Gastrocnemius medialis (tissue), 4 donors: Measurements from ENCODE around the gene DUSP2. TPM values are rescaled to one million over a fixed set of nuclear protein-coding genes. Genes with fewer than 3 reads are reported as not detected.

Experiments used
- ATAC-seq, 2 donors: fragments of 150-250 bp; one replicate each; pipeline ENCODE4 v1.9.1; 2016
- DNase-seq, 2 donors: peaks; one replicate each; pipeline ENCODE4 v3.0.0-alpha.2; 2019
- H3K27ac ChIP-seq, 4 donors: fragments of 200-600 bp; sonication (generic); 1 replicate in 1 of 4; 2 replicates in 3 of 4; pipeline ENCODE4 v1.5.1; 2016 to 2018; ENCODE audit warnings: mild to moderate bottlenecking in 2 of 4, moderate library complexity in 1 of 4
- H3K27me3 ChIP-seq, 3 donors: fragments of 200-600 bp; sonication (generic) in 2 of 3; 1 replicate in 1 of 3; 2 replicates in 2 of 3; pipeline versions ENCODE4 v1.5.1 to v1.6.0; 2016 to 2019; ENCODE audit warnings: mild to moderate bottlenecking in 1 of 3, moderate library complexity in 1 of 3
- H3K36me3 ChIP-seq, 2 donors: fragments of 200-600 bp; sonication (generic) in 1 of 2; one replicate each; pipeline ENCODE4 v1.5.1; 2017 to 2018
- H3K4me1 ChIP-seq, 2 donors: fragments of 200-600 bp; sonication (generic) in 1 of 2; one replicate each; pipeline ENCODE4 v1.5.1; 2016 to 2017; ENCODE audit warnings: mild to moderate bottlenecking in 2 of 2
- H3K4me3 ChIP-seq, 4 donors: fragments of 200-600 bp; sonication (generic) in 3 of 4; 1 replicate in 1 of 4; 2 replicates in 3 of 4; pipeline ENCODE4 v1.5.1; 2016 to 2019; ENCODE audit warnings: mild to moderate bottlenecking in 2 of 4
- H3K9me3 ChIP-seq, 3 donors: fragments of 200-600 bp; sonication (generic) in 2 of 3; 1 replicate in 1 of 3; 2 replicates in 2 of 3; pipeline ENCODE4 v1.5.1; 2016 to 2019
- POLR2A ChIP-seq, 2 donors: fragments of 450-650 bp; IDR thresholded peaks; one replicate each; pipeline ENCODE4 v1.6.1; 2017; ENCODE audit warnings: antibody characterized with exemption in 2 of 2, mild to moderate bottlenecking in 2 of 2, moderate library complexity in 2 of 2
- in situ Hi-C, 4 donors: fragments of 200-750 bp; cut with MboI; loops; one replicate each; pipeline versions ENCODE4 v1.15.0 to v1.8.0; 2017; ENCODE audit warnings: low sequenced_read_pairs in 4 of 4
- intact Hi-C: fragments of 100-400 bp; cut with DNase I; formaldehyde crosslinking; loops from one replicate; pipeline ENCODE4 v1.15.1; 2023; ENCODE audit warnings: low total_unique reads
- total RNA-seq, 4 donors: library from RNA; depleted of rRNA; stranded (reverse); fragments of >200 nt; gene quantifications; one replicate each; pipeline versions ENCODE4 v1.1.0 to v1.2.3, GENCODE V29; 2016
- TF ChIP-seq, protein P1 (sequence below), 5 experiments: fragments of 450-650 bp in 3 of 5; fragments of 200-600 bp in 2 of 5; sonication (generic) in 2 of 5; IDR thresholded peaks in 4 of 5; conservative IDR thresholded peaks in 1 of 5; 1 replicate in 4 of 5; 2 replicates in 1 of 5; pipeline ENCODE4 v1.5.1; 2016 to 2019; ENCODE audit warnings: antibody characterized with exemption in 5 of 5, mild to moderate bottlenecking in 3 of 5, moderate library complexity in 3 of 5

DUSP2 gene
- total RNA-seq, 4 donors from 2014 or later = 1.6 to 4.0 (median 2.9) TPM

DNA sequence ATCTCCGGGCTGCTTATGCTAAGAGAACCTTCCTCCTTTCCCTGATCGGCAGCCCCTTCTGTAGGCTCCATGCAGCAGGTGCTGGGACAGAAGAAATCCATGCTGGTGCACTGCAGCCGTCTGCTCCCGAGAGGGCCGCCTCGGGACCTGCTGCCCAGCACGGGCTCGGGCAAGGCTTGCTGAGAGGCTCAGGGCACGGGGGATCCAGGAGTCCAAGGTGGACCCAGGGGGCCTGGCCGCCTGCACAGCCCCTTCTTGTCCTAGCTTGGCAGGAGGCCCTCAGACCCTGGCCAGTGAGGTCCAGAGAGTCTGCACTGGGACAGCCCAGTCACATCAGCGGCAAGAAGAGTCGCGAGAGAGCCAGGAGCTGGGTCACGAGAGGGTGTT lies 13.3 kb upstream of the DUSP2 start:
- ATAC-seq (no peak), DNase-seq (no peak)
- Histone ChIP-seq H3K27me3 (peaks cover 0 to 4% (median 0%) of the 10 kb centered on the region in 3 donors), H3K9me3 (no peaks in the 10 kb centered on the region), H3K36me3 (no peaks in the 10 kb centered on the region), H3K27ac (no peak overlapping the region), H3K4me1 (no peaks in the 10 kb centered on the region), H3K4me3 (no peak overlapping the region)
- in situ Hi-C loops = no loop called here
- TF ChIP-seq, protein P1, sequence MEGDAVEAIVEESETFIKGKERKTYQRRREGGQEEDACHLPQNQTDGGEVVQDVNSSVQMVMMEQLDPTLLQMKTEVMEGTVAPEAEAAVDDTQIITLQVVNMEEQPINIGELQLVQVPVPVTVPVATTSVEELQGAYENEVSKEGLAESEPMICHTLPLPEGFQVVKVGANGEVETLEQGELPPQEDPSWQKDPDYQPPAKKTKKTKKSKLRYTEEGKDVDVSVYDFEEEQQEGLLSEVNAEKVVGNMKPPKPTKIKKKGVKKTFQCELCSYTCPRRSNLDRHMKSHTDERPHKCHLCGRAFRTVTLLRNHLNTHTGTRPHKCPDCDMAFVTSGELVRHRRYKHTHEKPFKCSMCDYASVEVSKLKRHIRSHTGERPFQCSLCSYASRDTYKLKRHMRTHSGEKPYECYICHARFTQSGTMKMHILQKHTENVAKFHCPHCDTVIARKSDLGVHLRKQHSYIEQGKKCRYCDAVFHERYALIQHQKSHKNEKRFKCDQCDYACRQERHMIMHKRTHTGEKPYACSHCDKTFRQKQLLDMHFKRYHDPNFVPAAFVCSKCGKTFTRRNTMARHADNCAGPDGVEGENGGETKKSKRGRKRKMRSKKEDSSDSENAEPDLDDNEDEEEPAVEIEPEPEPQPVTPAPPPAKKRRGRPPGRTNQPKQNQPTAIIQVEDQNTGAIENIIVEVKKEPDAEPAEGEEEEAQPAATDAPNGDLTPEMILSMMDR (IDR thresholded peaks at IDR 0.05 in 4 of 5, conservative IDR thresholded peaks at IDR 0.05 in 1 of 5) = no peak
- no peak for TF ChIP-seq POLR2A (IDR thresholded peaks at IDR 0.05)
- intact Hi-C loops = no loop called here

DNA sequence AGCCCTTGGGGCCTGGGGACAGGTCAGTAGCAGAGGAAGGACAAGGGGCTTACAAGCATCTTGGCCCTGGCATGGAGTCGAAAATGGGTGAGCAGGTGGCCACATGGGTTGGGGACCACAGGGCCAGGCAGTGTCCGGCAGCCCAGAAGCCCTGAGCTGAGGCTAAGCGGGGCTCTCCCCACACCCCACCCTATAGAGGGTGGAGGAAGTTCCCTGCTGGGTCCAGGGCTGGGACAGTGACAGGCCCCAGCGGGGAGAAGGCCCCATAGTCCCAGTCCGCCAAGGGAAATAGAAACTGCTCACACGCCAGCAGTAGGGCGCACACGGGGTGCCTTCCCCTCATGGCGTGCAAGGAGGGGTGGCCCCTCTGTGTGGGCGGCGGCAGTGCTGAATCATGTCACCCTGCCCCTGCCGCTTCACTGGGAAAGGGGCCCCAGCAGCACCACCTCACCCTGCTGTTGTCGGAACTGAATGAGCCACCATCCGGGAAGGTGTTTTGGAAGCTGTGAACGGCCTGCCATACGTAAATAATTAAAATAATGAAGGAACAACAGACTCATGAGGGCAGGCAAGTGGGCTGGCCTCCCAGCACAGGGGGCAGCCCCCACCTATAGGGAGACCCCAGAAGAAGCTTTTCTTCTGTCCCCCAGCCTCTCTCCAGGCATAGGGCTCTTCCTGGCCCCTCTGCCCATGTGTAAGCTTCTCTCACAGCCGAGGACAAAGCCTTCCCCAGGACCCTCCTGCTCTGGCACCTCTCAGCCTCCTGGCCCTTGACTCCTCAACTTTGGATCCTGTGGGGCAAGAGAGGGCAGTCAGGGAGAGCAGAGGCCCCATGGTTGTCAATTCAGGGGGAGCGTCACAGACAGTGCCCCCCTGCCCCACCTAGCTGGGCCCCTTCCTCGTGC lies 12.7 kb upstream of the DUSP2 start:
- in situ Hi-C loops = no loop called here
- ATAC-seq = no peak

DNA sequence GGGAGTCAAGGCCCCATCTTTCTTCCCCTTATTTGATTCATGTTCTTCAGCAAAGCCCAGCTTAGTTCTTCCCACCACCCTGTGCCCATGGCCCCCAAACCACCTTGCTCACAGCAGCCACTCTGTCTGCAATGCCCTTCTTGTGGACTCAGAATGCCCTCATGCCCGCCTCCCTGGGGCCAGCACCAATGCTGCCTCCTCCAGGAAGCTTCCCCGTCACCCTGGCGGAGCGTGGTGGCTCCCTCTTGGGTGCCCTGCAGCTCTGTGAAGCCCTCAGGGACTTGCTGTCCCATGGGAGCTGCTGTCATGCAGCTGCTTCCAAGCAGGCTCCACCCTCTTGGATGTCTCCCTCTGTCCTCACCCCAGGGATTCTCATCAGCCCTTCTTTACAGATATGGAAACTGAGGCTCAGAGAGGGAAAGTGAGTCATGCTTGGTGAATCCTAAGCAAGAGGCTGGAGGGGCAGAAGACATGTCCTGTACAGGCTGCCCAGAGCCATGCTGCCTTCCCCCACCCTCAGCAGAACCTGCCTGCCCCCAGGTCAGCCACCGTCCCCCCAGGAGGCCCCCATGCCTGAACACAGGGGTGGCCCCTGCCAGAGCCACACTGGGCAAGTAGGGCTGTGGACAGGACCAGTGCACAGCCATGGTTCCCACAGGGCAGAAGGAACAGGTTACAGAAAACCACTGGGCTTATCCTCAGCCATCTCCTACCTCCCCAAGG lies 11.8 kb upstream of the DUSP2 start:
- intact Hi-C loops (no loop called here), in situ Hi-C loops (no loop called here)
- TF ChIP-seq, protein P1 (IDR thresholded peaks at IDR 0.05 in 4 of 5, conservative IDR thresholded peaks at IDR 0.05 in 1 of 5) = no peak
- H3K36me3 ChIP-seq = no peaks in the 10 kb centered on the region
- H3K4me1 ChIP-seq = no peaks in the 10 kb centered on the region
- H3K4me3 ChIP-seq = no peak overlapping the region
- H3K27me3 ChIP-seq = peaks cover 0 to 4% (median 0%) of the 10 kb centered on the region in 3 donors
- DNase-seq (no peak), ATAC-seq (no peak)
- no peak overlapping the region for H3K27ac ChIP-seq
- H3K9me3 ChIP-seq = no peaks in the 10 kb centered on the region

More for the DNA sequence above, 12.7 kb upstream of the DUSP2 start:
- no peak for DNase-seq
- Histone ChIP-seq H3K4me3 (no peak overlapping the region), H3K4me1 (no peaks in the 10 kb centered on the region), H3K9me3 (no peaks in the 10 kb centered on the region), H3K27ac (no peak overlapping the region), H3K36me3 (no peaks in the 10 kb centered on the region), H3K27me3 (peaks cover 0 to 4% (median 0%) of the 10 kb centered on the region in 3 donors)
- intact Hi-C loops = no loop called here
- TF ChIP-seq POLR2A (IDR thresholded peaks at IDR 0.05) = no peak
- TF ChIP-seq, protein P1 (IDR thresholded peaks at IDR 0.05 in 4 of 5, conservative IDR thresholded peaks at IDR 0.05 in 1 of 5) = no peak

DNA sequence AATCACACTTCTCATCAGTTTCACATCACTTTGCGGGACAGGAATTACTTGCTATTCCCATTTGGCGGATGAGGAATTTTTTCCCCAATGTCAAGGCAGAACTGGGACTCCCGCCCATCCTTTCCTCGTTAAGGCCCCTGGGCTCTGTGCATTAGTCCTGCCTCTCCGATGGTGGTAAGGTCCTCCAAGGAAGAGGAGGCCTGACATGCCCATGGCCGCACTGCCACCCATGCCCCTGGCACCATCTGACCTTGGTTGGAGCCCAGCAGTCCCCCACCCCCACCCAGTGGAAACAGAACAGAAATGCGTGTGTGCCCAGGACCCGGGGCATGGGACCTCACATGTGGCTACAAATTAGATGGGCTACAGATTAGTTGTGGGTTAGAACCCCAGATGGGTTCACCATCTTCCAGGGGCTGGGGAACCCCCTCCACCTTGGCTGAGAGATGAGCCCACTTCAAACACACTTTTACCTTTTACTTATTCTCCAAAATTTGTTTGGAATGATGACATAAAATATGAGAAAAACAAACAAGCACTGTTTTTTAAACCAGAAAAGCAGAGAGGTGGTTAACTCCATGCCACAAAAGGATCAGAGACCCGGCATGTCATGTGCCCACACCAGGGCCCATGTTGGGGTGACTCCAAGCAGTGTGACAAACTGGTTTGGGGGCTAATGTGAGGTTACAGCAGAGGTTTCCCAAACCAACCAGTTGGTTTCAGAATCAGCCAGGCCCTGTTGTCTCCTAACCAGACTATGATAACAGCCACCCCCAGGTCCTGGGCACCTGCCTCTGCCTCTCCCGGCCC lies 11.0 kb upstream of the DUSP2 start:
- Histone ChIP-seq H3K9me3 (no peaks in the 10 kb centered on the region), H3K27ac (no peak overlapping the region), H3K4me3 (no peak overlapping the region), H3K36me3 (no peaks in the 10 kb centered on the region), H3K27me3 (peaks cover 0 to 4% (median 0%) of the 10 kb centered on the region in 3 donors), H3K4me1 (no peaks in the 10 kb centered on the region)
- ATAC-seq (no peak), DNase-seq (no peak)
- TF ChIP-seq POLR2A (IDR thresholded peaks at IDR 0.05) = no peak
- TF ChIP-seq, protein P1 (IDR thresholded peaks at IDR 0.05 in 4 of 5, conservative IDR thresholded peaks at IDR 0.05 in 1 of 5) = no peak
- intact Hi-C loops (no loop called here), in situ Hi-C loops (no loop called here)
